ENCODE measurements around the gene CDCA4.

Gene CDCA4

GRCh38 chr14:105020815-105021655 is at the start of gene CDCA4:
TSS of gene CDCA4 (minus strand) at chr14:105021083. CDS start at chr14:105011929, 9,154 bp downstream.
- Histone ChIP-seq H3K79me2 (peaks cover 18% of the 10 kb centered on the region), H2AFZ (peak within 1 kb of the TSS; percentile 77), H3K4me1 (no peaks in the 10 kb centered on the region), H3K4me2 (ENCODE audit: low read length) (peak within 1 kb of the TSS; percentile 100), H3K27me3 (ENCODE audit: control insufficient read depth, insufficient read depth, low read length) (no peaks in the 10 kb centered on the region), H3K9ac (no peak within 1 kb of the TSS), H3K27ac (peak within 1 kb of the TSS; percentile 33), H3K4me3 (ENCODE audit: low read depth, low read length) (peak within 1 kb of the TSS; percentile 86), H3K36me3 (ENCODE audit: control insufficient read depth, insufficient read depth, low read length) (no peaks in the 10 kb centered on the region), H3K9me3 (ENCODE audit: control insufficient read depth, low read length) (no peaks in the 10 kb centered on the region)
- TF ChIP-seq CTCF (IDR thresholded peaks at IDR 0.05): no peak

- H3K9ac ChIP-seq: no peak overlapping the region
- H3K27ac ChIP-seq: no peak overlapping the region
- no peaks in the 10 kb centered on the region for H3K4me1 ChIP-seq
- H3K36me3 ChIP-seq (ENCODE audit: control insufficient read depth, insufficient read depth, low read length): no peaks in the 10 kb centered on the region
- H3K4me2 ChIP-seq (ENCODE audit: low read length): no peak overlapping the region
- no peaks in the 10 kb centered on the region for H3K79me2 ChIP-seq
- no peak overlapping the region for H2AFZ ChIP-seq
- H3K27me3 ChIP-seq (ENCODE audit: control insufficient read depth, insufficient read depth, low read length): no peaks in the 10 kb centered on the region
- TF ChIP-seq CTCF (IDR thresholded peaks at IDR 0.05): no peak
- H3K9me3 ChIP-seq (ENCODE audit: control insufficient read depth, low read length): no peaks in the 10 kb centered on the region
- H3K4me3 ChIP-seq (ENCODE audit: low read depth, low read length): no peak overlapping the region
These were observed 49.2 kb upstream of the CDCA4 start for GRCh38 chr14:105069871-105070759.

- no peak for TF ChIP-seq CTCF (IDR thresholded peaks at IDR 0.05)
- Histone ChIP-seq H3K4me1 (no peaks in the 10 kb centered on the region), H2AFZ (no peak overlapping the region), H3K27me3 (ENCODE audit: control insufficient read depth, insufficient read depth, low read length) (no peaks in the 10 kb centered on the region), H3K4me3 (ENCODE audit: low read depth, low read length) (no peak overlapping the region), H3K4me2 (ENCODE audit: low read length) (no peak overlapping the region), H3K9ac (no peak overlapping the region), H3K9me3 (ENCODE audit: control insufficient read depth, low read length) (no peaks in the 10 kb centered on the region), H3K27ac (no peak overlapping the region), H3K36me3 (ENCODE audit: control insufficient read depth, insufficient read depth, low read length) (no peaks in the 10 kb centered on the region), H3K79me2 (no peaks in the 10 kb centered on the region)
These were observed 48.6 kb upstream of the CDCA4 start for GRCh38 chr14:105069522-105069870.

GRCh38 chr14:105068818-105069217 is 47.9 kb upstream of the CDCA4 start:
- Histone ChIP-seq H2AFZ (no peak overlapping the region), H3K4me2 (ENCODE audit: low read length) (no peak overlapping the region), H3K4me1 (no peaks in the 10 kb centered on the region), H3K9me3 (ENCODE audit: control insufficient read depth, low read length) (no peaks in the 10 kb centered on the region), H3K27ac (no peak overlapping the region), H3K79me2 (no peaks in the 10 kb centered on the region), H3K36me3 (ENCODE audit: control insufficient read depth, insufficient read depth, low read length) (no peaks in the 10 kb centered on the region), H3K9ac (no peak overlapping the region), H3K27me3 (ENCODE audit: control insufficient read depth, insufficient read depth, low read length) (no peaks in the 10 kb centered on the region), H3K4me3 (ENCODE audit: low read depth, low read length) (no peak overlapping the region)
- no peak for TF ChIP-seq CTCF (IDR thresholded peaks at IDR 0.05)

Measured in parathyroid adenoma (tissue), 2 donors.